DMS79 (cell line): ENCODE measurements around the gene GJA3.
"Not testable (repeated sequence)": the region's sequence is repeated elsewhere in the genome, so short reads cannot be mapped to it uniquely, and the experiment has no call there.

Experiments used
- DNase-seq: peaks from one replicate; lab custom pipeline; 2025; lab: John Stamatoyannopoulos, UW

The GJA3 gene

GRCh38 chr13:20182231-20182846 lies 21.5 kb upstream of the GJA3 start:
- no peak for DNase-seq

GRCh38 chr13:20181188-20181587 lies 20.3 kb upstream of the GJA3 start:
- DNase-seq: no peak

GRCh38 chr13:20178156-20178555 lies 17.3 kb upstream of the GJA3 start:
- no peak for DNase-seq

GRCh38 chr13:20177049-20177831 lies 16.4 kb upstream of the GJA3 start:
- no peak for DNase-seq

- DNase-seq: no peak
Observed at GRCh38 chr13:20175907-20176652, 15.2 kb upstream of the GJA3 start.

GRCh38 chr13:20175406-20175794 lies 14.5 kb upstream of the GJA3 start:
- DNase-seq: no peak

GRCh38 chr13:20174656-20175405 lies 14.0 kb upstream of the GJA3 start:
- DNase-seq: no peak

GRCh38 chr13:20173116-20173746 lies 12.4 kb upstream of the GJA3 start:
- no peak for DNase-seq

GRCh38 chr13:20171364-20171763 lies 10.5 kb upstream of the GJA3 start:
- no peak for DNase-seq

- DNase-seq: no peak
Observed at GRCh38 chr13:20170921-20171320, 10.1 kb upstream of the GJA3 start.

- DNase-seq: no peak
Observed at GRCh38 chr13:20168396-20168795, 7.5 kb upstream of the GJA3 start.

- DNase-seq: no peak
Observed at GRCh38 chr13:20165417-20166257, 4.8 kb upstream of the GJA3 start.

GRCh38 chr13:20161951-20162300 lies 1.1 kb upstream of the GJA3 start:
- DNase-seq: no peak

GRCh38 chr13:20161275-20161950 lies 561 bp upstream of the GJA3 start:
- DNase-seq: no peak

- no peak for DNase-seq
Observed at GRCh38 chr13:20159646-20160305, 1.1 kb downstream of the GJA3 start.

- DNase-seq: no peak
Observed at GRCh38 chr13:20157151-20157796, 3.6 kb downstream of the GJA3 start.

GRCh38 chr13:20156702-20157101 lies 4.2 kb downstream of the GJA3 start:
- no peak for DNase-seq

GRCh38 chr13:20153290-20153689 lies 7.6 kb downstream of the GJA3 start:
- not testable (repeated sequence) for DNase-seq

GRCh38 chr13:20151612-20152011 lies 9.2 kb downstream of the GJA3 start:
- no peak for DNase-seq
